Central memory CD4-positive, alpha-beta T cell (primary cell): ENCODE measurements around the gene MRPL36.
"Not testable (repeated sequence)": the region's sequence is repeated elsewhere in the genome, so short reads cannot be mapped to it uniquely, and the experiment has no call there.

ENCODE experiments used
- DNase-seq: peaks from one replicate; pipeline ENCODE4 v3.0.0; 2022

Gene MRPL36

DNA sequence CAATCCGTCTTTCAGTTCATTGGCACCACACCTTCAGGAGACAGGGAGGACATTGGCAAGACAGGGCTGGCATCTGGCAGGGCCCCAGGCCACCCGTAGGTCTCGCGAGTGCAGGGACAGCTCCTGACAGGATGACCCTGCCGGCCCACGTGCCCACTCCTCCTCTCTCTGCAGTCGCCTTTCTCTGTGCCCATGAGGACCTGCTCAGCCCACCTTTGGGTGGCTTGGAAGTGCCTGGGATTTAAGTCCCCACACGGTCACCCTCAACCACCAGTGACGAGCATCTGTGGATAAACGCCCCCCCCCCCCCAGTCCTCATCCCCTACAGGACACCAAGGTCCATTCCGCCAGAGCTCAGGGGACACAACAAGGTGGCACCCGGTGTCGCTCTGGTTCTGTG lies 4.1 kb downstream of the MRPL36 start:
- no peak for DNase-seq

DNA sequence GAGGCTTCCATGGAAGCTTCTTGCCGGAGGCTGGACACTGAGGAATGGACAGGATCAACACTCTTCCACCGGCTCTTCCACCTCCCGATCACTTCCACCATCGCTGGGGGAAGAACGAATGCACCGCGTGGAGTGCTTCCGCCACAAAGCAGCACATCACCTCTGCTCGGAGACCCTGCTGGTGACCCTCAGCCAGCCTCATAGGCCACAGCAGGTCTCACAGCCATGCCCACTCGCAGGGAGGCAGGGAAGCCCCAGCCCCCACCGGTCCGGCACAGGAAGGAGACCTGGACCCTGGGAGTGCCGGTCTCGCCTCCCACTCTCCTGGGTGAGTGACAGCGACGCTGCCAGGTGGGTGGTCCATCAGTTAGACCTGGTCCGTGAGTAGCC lies 4.7 kb downstream of the MRPL36 start:
- DNase-seq, result no peak

DNA sequence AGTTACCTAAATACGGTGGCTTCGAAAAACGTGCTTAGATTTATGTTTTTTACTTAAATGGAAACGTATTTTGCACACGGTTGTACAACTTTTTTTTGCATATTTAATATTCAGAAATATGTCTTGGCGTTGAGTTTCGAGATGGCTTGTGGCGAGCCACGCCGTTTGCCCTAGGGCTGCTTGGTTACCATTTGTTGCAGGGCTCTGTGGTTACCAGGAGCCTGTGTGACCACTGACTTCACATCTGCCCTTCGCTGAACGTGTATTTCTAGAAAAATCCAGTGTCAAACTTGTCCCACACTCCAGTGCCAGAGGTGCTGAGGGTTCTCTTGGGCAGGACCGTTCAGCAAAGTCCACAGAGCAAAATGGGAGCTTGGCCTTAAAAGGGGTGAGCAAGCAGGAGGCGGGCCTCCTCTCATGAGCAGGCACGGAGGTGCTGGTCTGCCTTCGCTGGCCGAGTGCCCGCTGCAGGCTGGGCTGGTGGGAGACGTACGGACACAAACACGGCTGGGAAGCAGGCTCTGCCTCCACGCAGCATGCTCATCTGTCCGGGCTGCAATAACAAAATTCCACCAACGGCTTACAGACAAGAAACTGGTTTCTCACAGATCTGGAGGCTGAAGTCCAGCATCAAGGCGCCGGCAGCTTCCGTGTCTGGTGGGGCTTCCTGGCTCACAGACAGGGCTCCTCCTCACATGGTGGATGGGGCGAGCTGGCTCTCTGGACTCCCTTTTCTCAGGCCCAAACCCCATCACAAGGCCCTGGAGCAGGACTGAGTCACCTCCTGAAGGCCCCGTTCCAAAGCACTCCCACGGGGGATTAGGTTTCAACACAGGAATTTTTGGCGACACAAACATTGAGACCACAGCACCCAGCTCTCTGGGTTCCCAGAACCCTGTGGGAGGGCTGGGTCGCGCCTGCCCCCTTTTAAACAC lies 5.4 kb downstream of the MRPL36 start:
- no peak for DNase-seq

DNA sequence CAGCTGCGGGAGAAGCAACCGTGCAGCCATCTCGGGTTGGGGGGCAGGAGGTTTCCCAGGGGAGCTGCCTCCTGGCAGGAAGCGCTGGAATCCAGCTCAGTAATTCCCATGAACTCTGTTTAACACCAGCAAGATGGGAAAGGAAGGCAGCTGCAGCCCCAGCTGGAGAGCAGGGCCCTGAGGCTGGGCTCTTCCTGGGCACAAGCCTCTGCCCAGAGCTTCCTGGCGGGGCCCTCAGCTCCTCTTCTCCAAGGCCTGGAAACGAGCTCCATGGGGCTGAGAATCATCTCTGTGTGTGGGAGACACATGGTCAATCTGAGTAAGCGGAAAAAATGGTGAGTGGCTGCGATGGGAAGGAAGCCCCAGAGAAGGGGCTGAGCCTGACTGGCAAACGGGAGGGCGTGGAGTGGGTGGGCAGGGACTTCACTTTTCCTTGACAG lies 6.3 kb downstream of the MRPL36 start:
- no peak for DNase-seq

DNA sequence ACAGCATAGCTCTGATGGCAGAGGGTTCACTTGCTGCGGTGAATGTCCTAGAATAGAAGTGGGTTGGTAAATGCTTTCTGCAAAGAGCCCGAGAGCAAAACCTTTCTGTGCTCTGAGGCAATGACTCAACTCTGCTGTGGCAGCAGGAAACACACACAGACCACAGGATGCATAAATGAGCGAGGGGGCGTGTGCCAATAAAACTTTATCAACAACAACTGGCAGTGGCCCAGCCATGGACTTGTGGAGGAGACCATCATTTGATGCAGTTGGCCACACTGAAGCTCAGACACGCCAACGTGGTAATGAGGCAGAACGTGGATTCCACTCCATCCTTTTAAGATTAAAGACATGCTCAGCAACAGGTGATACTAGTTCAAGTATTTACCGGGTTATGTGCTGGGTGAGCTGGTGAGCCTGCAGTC lies 6.8 kb downstream of the MRPL36 start:
- peak; percentile 81 for DNase-seq

DNA sequence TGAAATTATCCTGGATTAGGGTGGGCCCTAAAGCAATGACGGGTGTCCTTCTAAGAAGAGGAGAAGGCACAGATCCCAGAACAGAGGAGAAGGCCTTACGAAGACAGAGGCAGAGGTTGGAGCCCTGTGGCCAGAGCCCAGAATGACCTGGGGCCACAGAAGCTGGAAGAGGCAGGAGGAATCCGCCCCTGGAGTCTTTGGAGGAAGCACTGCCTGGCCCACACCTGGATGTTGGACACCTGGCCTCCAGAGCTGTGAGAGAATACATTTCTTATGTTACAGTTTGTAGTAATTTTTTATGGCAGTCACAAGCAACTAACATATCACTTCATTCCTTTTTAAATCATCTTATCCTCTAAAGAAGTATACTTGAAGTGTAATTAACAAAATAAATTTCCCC lies 8.5 kb downstream of the MRPL36 start:
- DNase-seq, result no peak

DNA sequence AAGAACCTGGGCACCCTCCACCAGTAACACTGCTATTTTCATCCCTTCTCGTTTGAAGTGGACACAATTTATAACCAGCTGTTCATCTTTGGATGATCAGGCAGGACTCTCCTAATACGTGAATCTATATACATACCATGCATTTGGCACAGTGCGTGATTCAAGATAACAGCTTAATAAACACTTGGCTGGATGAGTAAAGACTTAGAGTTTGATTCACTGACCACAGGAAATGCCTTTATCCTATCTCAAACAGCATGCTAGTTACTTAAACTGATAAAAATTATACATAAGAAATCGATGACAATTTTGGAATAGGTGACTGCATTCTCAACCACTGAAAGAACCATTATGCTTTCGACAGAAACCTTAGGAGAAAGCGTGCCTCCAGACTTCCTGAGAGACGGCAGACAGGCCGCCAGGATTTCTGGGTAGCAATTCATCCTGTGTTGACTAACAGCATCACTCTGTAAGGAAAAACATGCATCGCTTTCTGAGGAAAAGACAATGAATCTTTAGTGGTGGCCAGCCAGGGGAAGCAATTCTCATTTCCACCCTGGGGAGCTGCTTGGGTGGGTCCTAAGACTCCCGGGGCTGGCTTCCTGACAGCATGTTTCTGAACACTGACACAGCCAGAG lies 9.7 kb downstream of the MRPL36 start:
- DNase-seq, result no peak

DNA sequence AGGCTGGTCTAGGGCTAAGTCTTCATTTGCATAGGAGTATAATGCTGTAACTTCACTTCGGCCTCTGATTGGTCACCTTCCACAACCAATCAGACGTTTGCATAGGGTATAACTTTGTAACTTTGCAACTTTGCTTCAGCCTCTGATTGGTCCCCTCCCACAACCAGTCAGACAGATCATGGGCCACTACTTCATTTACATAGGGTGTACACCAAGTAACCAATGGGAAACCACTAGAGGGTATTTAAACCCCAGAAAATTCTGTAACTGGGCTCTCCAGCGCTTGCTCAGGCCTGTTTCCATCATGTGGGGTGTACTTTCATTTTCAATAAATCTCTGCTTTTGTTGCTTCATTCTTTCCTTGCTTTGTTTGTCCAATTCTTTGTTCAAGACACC lies 10.2 kb downstream of the MRPL36 start:
- not testable (repeated sequence) for DNase-seq

DNA sequence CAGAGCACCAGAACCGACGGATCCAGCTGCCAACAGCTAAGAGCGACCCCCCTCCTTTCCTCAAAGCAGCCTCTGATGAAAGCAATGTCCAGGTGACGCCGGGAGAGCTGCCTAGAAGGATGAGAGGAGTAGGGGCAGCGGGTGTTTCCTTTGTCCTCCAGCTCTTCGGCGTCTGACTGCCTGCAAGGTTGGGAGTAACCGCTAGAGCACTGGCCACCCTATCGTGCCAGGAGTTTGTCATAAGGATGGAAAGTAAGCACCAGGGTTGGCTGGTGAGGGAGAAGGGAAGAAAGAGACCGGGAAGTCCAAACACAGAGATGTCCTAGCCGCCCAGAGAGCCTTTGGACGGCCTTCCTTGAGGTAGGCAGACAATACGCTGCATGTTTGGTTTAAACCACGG lies 10.8 kb downstream of the MRPL36 start:
- DNase-seq, result no peak

DNA sequence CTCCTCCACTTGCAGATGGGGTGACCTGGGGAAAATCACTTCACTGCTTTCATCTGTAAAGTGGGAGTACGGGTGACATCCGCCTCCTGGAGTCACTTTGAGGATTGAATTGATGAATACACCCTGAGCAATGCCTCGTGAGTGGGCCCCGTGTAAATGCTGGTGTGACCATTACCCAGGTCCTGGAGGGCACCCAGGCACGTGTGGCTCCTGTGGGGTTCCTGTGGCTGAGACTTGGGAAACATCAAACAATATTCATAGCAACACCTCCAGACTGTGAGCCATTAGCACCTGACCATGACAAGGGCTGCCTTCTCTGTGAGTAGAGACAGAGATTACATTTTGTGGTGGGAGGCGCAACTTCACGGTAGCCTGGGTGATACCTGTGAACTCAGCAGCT lies 11.4 kb downstream of the MRPL36 start:
- no peak for DNase-seq

DNA sequence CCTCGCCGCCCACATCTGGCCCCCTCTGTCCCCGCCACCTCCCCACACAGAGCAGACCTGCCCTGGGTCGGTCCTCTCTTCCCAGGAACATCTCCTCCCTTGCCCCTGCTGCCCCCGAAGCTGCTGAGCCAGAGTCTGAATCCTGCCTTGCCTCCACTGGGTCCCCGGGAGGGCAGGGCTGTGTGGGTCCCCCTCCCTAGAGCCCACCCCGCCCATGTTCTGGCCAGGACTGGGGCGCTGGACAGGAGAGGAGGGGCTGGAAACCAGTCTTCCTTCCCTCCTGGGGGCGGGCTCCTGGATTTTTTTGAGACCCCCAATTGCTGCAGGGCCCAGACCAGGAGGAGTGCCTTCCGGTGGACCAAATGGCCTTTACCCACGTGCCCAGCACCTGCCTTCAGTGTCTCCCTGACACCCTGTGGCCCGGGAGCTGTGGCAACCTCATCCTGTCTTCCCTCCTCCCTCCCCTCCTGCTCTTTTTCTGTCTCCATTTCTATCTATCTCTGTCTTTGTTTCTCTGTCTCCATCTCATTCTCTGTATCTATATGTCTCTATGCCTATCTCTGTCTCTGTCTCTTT lies 12.1 kb downstream of the MRPL36 start:
- no peak for DNase-seq

DNA sequence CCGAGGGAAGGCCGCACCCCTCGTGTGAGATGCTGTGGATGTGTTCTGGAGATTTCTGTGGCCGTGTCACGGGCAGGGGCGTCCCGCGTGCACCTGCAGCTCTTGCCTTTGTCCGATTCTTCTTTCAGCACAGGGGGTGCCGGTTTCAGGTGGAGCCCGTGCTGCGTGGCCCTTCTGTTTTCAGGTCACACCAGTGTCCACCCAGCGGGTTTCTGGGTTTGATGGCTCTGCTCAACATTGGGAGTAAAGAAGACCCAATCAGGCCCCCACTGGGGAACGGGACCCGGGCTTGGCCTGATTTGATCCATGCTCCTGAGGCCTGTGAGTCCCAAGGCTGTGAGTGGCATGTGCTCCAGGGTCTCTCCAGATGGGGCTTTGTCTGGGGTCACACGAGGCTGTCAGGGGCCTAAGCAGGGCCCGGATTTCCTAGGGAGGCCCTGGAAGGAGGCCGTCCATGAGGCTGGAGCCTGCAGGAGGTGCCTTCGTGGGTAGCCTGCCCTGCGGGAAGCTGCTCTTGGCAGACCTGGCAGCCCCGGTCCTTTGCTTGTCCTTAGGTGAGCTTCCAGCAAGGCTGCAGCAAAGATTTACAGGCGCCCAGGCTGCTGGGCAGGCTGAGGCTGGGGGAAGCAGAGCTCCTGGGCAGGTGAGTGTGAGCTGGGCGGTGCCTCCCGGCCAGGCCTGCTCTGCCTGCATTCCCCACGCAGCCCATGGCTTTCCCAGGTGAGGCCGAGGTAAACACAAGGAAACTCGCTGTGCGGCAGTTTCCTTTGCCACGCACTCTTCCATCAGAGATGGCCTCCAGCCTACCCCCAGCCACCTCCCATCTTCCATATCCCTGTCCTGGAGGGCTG lies 12.8 kb downstream of the MRPL36 start:
- DNase-seq, result no peak

DNA sequence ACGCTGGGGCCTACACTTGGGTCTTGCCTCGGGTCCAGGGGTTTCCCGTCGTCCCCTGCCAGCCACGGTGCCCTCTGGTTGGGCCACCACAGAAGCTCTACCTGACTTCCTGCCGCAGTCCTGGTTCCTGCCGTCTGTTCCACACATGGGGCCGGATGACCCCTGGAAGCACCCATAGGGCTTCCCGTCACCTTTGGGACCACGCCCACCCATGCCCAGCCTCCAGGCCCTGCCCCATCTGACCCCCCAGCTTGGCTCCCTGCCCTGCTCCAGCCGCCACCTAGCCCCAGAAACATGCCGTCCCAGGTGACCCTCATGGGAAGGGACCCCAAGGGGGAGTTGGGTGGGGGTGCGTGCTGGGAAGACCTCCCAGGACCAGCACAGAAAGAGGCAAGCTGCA lies 13.7 kb downstream of the MRPL36 start:
- no peak for DNase-seq

DNA sequence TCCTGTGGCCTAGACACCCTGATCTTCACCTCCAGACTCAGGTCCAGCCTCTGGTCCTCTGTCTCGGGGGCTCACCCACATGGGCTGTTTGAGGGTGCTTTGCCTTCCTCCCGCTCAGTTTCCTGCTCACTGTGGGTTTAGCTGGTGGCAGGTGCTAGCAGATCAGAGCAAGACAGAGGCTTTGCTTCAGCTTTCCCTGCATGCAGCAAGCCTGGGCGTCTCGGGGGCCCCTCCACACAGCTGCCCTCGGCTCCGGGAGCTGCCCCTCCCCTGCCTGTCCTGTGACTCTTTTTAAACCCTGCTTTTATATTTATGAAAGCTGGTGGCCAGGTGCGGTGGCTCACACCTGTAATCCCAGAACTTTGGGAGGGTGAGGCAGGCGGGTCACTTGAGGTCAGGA lies 14.6 kb downstream of the MRPL36 start:
- no peak for DNase-seq

DNA sequence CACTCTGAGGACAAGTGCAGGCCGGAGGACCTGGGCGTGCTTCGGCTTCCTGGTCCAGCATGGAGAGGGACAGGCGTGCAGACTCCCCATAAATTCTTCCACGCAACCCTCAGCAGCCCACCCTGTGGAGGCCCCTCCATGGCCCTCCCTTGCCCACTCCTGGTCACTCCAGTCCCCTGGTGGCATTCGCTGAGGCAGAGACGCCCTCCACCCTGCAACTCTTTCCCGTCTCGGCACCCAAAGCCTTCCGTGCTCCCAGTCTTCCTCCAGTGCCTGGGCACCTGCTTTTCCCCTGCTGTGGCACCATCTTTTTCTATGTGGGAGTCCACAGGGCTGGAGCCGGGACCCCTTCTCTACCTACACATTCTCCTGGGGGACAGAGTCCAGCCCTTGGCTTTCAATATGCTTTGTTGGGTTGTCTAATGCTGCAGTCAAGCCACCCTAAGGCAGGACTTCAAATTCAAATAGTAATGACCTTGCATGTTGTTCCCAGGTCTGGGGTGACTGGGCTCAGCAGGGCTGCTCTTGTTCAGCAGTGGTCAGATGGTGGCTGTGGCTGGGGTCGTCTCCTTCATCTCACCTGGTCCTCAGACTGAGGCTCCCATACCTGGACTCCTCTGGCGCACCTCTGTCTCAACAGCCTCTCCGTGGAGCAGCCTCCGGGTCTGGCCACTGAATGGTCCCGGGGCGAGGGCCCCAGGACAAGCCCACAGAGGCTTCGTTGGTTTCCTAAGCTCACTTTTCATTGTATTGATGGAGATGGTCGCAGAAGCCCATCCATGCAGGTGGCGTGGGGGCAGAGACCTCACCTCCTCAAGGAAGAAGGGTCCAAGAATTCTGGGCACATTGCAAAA lies 15.2 kb downstream of the MRPL36 start:
- no peak for DNase-seq

DNA sequence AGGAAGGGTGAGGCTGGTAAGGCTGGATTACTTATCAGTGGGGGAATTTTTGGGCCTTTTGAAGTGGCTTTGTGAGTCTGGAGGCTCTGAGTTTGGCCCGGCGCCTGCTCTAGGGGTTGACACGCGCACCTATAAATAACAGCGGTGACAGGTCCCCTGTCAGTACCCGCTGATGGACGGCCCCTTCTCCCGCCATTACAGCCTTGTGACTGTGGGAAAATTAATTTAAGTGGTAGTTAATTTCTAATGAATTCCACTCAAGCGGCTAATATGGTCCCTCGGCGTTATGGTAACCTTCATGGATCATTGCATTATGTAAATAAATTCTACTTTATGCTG lies 16.5 kb downstream of the MRPL36 start:
- DNase-seq, result no peak

DNA sequence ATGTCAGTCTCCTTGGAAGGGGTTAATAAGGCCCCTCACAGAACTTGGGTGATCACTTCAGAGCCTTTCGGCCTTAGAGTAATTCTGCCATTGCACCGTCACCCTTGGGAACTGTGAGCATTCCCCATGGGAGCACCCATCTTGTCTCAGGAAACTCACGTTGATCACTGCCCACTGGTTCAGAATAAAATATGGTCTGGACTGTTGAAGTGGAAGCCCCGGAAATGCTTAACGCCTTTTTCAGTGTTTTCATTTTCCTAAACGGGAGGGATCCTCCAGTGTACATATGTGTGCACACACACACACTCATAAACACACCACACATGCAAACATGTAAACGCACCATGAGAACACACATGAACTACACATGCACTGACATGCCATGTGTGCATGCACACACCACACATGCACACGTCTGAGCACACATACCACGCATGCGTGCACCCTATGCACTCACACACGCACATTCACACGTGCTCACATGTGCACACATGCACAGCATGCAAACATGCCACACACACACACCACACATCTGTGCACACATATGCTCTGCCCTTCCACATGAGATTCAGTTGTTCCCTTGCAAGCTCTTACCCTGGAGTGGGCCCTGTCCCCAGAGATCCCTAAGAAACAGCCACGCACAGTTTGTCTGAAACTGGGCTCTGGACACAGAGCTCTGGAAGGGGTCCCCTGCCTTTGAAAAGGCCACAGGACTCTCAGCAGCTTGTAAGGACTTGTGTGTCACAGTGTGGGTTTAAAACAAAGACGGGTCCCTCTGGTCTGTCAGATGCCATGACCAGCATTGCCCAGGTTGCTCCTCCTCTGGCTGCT lies 17.0 kb downstream of the MRPL36 start:
- no peak for DNase-seq

DNA sequence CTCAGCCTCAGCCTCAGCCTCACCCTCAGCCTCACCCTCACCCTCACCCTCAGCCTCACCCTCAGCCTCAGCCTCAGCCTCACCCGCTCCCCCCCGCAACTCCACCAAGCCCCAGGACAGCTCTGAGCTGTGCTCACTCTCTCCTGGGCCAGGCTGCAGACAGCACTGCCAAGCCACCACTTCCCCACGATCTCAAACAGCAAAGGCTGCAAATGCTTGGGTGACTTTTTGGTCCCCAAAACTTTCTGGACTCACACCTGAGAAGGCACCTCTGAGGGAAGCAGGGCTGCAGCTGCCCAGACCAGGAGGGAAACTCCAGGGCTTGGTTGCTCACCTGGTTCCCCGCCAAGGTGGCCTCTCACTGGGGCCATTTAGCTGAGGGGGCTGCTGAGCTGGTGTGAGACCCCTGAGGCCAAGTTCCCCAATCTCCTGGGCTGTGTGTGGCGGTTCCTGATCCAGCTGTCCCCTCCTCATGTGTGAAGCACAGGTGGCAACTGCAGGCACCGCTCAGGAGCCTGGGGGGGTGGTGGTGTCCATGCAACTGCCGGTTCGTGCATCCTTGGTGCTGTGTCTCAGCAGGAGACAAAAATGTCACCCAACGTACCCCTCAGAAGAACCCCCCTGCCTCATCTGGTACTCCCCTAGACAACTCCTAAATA lies 17.8 kb downstream of the MRPL36 start:
- DNase-seq, result no peak

DNA sequence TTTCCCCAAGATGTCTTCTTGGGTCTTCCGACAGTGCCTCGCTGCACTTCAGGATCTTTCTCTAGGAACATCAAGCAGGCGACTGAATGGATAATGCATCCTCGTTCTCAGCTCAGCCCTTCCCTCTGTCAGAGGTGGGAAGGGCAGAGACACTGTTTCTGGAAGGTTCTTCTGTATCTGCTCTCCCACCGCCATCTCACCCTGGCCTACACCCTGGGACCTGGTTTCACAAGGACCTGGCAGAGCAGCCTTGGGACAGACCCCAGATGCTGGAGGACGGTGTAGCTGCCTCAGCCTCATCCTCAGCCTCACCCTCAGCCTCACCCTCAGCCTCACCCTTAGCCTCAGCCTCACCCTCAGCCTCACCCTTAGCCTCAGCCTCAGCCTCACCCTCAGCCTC lies 18.5 kb downstream of the MRPL36 start:
- no peak for DNase-seq

DNA sequence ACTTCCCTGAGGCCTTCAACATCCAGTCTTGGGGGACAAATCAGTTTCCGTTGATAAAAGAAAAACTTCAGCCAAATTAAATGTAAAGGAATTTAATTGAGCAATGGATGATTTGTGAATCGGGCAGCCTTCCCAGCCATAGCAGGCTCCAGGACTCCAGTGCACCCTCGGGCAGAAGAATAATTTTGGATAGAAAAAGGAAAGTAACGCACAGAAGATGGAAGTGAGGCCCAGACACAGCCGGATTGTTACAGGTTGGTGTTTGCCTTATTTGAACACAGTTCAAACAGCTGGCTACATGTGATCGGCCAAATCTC lies 19.1 kb downstream of the MRPL36 start:
- no peak for DNase-seq
